ENCODE measurements around the gene LCE4A.

DNA sequence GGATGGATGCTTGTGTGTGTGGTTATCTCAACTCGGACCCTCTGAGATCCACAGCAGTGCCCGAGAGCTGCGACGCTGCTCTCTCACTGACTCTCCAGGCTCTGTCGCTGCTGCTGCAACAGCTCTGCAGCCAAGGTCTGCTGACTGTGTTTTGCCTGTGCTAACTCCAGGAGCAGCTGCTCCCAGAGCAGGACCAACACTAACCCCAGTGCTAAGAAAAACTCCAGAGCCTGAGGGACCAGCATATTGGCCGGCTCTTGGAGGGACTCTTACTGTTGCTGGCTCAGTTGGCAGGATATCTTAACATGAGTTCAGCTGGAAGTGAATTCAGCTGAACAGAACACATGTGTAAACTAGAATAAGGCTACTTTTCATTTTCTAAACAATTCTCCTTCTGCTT, 28.5 kb upstream of the LCE4A start:
- TF ChIP-seq, protein P1, sequence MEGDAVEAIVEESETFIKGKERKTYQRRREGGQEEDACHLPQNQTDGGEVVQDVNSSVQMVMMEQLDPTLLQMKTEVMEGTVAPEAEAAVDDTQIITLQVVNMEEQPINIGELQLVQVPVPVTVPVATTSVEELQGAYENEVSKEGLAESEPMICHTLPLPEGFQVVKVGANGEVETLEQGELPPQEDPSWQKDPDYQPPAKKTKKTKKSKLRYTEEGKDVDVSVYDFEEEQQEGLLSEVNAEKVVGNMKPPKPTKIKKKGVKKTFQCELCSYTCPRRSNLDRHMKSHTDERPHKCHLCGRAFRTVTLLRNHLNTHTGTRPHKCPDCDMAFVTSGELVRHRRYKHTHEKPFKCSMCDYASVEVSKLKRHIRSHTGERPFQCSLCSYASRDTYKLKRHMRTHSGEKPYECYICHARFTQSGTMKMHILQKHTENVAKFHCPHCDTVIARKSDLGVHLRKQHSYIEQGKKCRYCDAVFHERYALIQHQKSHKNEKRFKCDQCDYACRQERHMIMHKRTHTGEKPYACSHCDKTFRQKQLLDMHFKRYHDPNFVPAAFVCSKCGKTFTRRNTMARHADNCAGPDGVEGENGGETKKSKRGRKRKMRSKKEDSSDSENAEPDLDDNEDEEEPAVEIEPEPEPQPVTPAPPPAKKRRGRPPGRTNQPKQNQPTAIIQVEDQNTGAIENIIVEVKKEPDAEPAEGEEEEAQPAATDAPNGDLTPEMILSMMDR (IDR thresholded peaks at IDR 0.05): no peak
- no peak for TF ChIP-seq POLR2A (IDR thresholded peaks at IDR 0.05)

Measured in Peyer's patch (tissue), 4 donors.